HFF-Myc (cell line): ENCODE data around the gene LIMA1.
"Not testable (repeated sequence)": the region's sequence is repeated elsewhere in the genome, so short reads cannot be mapped to it uniquely, and the experiment has no call there.

Source experiments
- DNase-seq: peaks from one replicate; pipeline ENCODE4 v3.0.0-alpha.2; 2011; ENCODE audit warnings: low read depth; ENCODE audit errors: extremely low read depth
- H3K4me3 ChIP-seq: replicated peaks from 2 replicates; pipeline ENCODE4 v1.5.1; 2011; ENCODE audit warnings: low read depth, mild to moderate bottlenecking, control low read depth, low read length
- TF ChIP-seq, protein P1 (sequence below): IDR thresholded peaks from 2 replicates; pipeline ENCODE4 v1.5.1; 2012; ENCODE audit warnings: mild to moderate bottlenecking, low read depth, low read length, control low read depth; ENCODE audit errors: missing control alignments

The LIMA1 gene

DNA sequence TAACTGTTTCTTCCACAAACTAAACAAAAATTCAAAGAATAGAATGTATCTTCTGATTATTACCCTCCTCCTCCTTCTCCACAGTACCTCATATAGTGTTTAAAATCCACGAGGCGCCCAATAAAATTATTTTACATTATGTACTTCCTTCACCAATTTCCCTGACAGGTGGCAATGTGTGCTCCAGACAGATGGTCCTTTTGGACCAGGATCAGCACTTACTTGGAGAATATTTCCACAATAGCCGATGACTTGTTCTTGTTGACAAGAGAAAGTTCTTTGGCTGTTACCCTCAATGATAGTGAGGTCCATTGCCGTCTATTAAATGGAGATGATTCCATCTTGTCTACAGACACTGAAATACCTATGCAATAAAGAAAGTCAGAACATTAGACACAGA lies 34.9 kb downstream of the LIMA1 start:
- TF ChIP-seq, protein P1, sequence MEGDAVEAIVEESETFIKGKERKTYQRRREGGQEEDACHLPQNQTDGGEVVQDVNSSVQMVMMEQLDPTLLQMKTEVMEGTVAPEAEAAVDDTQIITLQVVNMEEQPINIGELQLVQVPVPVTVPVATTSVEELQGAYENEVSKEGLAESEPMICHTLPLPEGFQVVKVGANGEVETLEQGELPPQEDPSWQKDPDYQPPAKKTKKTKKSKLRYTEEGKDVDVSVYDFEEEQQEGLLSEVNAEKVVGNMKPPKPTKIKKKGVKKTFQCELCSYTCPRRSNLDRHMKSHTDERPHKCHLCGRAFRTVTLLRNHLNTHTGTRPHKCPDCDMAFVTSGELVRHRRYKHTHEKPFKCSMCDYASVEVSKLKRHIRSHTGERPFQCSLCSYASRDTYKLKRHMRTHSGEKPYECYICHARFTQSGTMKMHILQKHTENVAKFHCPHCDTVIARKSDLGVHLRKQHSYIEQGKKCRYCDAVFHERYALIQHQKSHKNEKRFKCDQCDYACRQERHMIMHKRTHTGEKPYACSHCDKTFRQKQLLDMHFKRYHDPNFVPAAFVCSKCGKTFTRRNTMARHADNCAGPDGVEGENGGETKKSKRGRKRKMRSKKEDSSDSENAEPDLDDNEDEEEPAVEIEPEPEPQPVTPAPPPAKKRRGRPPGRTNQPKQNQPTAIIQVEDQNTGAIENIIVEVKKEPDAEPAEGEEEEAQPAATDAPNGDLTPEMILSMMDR: no peak
- H3K4me3 ChIP-seq: no peak overlapping the region
- DNase-seq: no peak

GRCh38 chr12:50247665-50248064 lies 35.7 kb downstream of the LIMA1 start:
- DNase-seq, H3K4me3 ChIP-seq: not testable (repeated sequence)

DNA sequence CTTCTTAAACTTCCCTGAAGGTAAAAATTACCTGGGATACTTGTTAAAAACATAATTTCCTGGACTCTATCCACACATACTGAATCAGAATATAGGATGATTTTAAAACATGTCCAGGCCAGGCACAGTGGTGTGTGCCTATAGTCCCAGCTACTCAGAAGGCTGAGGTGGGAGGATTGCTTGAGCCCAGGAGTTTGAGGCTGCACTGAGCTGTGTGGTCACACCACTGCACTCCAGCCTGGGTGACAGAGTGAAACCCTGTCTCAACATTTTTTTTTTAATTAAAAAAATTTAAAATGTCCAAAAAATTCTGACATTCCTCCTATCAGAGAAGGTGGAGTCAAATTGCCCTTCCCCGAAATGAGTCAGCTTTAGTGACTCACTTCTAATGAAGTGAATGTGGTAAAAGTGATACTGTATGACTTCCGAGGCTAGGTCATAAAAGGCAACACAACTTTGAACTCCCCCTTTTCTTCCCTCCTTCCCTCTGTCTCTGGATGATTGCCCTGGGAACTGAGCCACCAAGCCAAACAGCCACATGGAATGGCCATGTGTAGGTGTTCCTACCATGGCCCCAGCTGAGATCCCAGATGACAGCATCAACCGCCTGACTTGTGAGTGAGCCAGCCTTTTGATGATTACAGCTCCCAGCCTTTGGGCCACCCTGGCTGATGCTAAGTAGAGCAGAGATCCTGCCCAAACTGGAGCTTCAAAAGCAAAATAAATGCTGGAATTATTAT lies 36.3 kb downstream of the LIMA1 start:
- no peak overlapping the region for H3K4me3 ChIP-seq
- peak; percentile 98 for DNase-seq
- TF ChIP-seq, protein P1: no peak

- H3K4me3 ChIP-seq: no peak overlapping the region
- TF ChIP-seq, protein P1: no peak
- DNase-seq: no peak
Measured at GRCh38 chr12:50246197-50246865, 37.0 kb downstream of the LIMA1 start.

- DNase-seq: no peak
- no peak overlapping the region for H3K4me3 ChIP-seq
- TF ChIP-seq, protein P1: no peak
Measured at GRCh38 chr12:50243507-50243906, 39.8 kb downstream of the LIMA1 start.

- no peak overlapping the region for H3K4me3 ChIP-seq
- no peak for DNase-seq
- TF ChIP-seq, protein P1: no peak
Measured at GRCh38 chr12:50242751-50243191, 40.5 kb downstream of the LIMA1 start.

DNA sequence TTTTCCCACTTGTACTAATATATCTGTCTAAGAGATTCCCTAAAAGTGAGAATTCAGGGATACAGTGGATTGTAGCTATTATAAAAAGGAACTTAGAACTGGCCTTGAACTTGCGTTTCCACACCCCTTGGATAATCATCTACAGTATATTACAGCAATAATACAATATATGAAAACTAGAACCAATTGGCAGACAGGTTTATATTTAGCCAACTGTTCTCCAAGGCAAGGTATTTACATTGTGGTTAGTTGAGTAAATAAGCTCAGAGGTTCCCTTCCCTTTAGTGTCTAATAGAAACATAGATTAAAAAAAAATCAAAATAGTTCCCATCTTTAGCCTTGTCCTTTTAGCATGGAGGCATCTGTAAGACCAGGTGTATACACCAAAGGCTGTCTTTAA lies 42.1 kb downstream of the LIMA1 start:
- DNase-seq: no peak
- TF ChIP-seq, protein P1: no peak
- H3K4me3 ChIP-seq: no peak overlapping the region
